Brain microvascular endothelial cell (primary cell): ENCODE results near the gene MYMK.

Source experiments
- DNase-seq: peaks from one replicate; pipeline ENCODE4 v3.0.0-alpha.2; 2020
- H3K27ac ChIP-seq: fragments of 250-450 bp; sonication (Bioruptor Pico); 2 replicates; pipeline ENCODE4 v1.5.1; 2020; ENCODE audit warnings: mild to moderate bottlenecking, moderate library complexity
- H3K27me3 ChIP-seq: fragments of 250-450 bp; sonication (Bioruptor Pico); replicated peaks from 2 replicates; pipeline ENCODE4 v1.5.1; 2020; ENCODE audit warnings: mild to moderate bottlenecking
- H3K36me3 ChIP-seq: fragments of 250-450 bp; sonication (Bioruptor Pico); replicated peaks from 2 replicates; pipeline ENCODE4 v1.5.1; 2020; ENCODE audit warnings: mild to moderate bottlenecking
- H3K4me3 ChIP-seq: 2 replicates; pipeline ENCODE4 v1.5.1; 2011; ENCODE audit warnings: low read depth, mild to moderate bottlenecking, control low read depth, low read length, moderate library complexity
- in situ Hi-C: cut with HindIII; loops from 2 replicates; pipeline ENCODE4 v1.10.0; 2017; ENCODE audit warnings: low sequenced_read_pairs, low pct_ligation_motif_present
- TF ChIP-seq, protein P1 (sequence below): IDR thresholded peaks from 2 replicates; pipeline ENCODE4 v1.5.1; 2011; ENCODE audit warnings: low read depth, mild to moderate bottlenecking, moderate library complexity, low read length, control low read depth, inconsistent platforms; ENCODE audit errors: missing control alignments

Gene MYMK

DNA sequence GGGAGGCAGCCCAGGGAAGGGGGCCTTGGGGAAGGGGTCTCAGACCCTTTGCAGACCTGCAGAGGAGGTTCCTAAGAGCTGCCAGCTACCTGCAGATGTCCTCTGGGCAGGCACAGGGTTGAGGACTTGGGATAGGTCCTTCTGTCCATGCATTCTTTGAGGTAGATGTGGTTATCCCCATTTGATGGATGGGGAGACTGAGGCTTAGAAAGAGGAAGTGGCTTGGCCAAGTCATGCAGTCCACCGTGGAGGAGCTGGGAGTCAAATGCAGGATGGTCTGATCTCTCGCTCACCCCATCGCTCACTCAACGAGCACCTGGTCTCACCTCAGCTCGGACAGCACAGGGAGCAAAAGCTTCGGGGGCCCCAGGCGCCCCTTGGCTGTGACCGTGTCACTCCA is 30.0 kb upstream of the MYMK start:
- H3K27me3 ChIP-seq = no peaks in the 10 kb centered on the region
- TF ChIP-seq, protein P1, sequence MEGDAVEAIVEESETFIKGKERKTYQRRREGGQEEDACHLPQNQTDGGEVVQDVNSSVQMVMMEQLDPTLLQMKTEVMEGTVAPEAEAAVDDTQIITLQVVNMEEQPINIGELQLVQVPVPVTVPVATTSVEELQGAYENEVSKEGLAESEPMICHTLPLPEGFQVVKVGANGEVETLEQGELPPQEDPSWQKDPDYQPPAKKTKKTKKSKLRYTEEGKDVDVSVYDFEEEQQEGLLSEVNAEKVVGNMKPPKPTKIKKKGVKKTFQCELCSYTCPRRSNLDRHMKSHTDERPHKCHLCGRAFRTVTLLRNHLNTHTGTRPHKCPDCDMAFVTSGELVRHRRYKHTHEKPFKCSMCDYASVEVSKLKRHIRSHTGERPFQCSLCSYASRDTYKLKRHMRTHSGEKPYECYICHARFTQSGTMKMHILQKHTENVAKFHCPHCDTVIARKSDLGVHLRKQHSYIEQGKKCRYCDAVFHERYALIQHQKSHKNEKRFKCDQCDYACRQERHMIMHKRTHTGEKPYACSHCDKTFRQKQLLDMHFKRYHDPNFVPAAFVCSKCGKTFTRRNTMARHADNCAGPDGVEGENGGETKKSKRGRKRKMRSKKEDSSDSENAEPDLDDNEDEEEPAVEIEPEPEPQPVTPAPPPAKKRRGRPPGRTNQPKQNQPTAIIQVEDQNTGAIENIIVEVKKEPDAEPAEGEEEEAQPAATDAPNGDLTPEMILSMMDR = no peak
- no peak overlapping the region for H3K4me3 ChIP-seq
- no peaks in the 10 kb centered on the region for H3K36me3 ChIP-seq
- in situ Hi-C loops = no loop called here
- no peak overlapping the region for H3K27ac ChIP-seq
- no peak for DNase-seq

DNA sequence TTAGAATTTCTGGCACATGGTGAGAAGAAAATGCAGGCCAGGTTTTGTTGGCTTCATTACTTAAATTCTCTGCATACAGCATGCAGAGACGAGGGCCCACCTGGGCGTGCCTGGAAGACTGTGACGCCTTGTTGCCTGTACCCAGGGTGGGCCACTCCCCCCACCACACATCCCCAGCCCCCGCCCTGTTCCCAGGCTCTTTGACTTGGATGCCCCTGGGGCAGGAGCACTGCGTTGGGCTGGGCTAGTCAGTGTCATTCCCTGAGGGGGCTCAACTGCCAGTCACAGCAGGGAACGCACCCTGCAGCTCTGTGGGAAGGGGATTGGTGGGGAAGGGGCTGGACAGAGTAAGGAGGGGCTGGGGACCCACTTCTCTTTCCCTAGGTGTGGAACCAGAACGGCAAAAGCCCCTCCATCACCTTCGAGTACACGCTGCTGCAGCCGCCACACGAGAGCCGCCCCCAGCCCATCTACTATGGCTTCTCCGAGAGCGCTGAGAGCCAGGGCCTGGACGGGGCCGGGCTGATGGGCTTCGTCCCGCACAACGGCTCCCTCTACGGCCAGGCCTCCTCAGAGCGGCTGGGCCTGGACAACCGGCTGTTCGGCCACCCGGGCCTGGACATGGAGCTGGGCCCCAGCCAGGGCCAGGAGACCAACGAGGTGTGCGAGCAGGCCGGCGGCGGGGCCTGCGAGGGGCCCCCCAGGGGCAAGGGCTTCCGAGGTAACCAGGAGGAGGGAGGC is 29.4 kb upstream of the MYMK start:
- TF ChIP-seq, protein P1 = no peak
- Histone ChIP-seq H3K4me3 (no peak overlapping the region), H3K27me3 (no peaks in the 10 kb centered on the region), H3K36me3 (no peaks in the 10 kb centered on the region), H3K27ac (no peak overlapping the region)
- no peak for DNase-seq
- in situ Hi-C loops = no loop called here

DNA sequence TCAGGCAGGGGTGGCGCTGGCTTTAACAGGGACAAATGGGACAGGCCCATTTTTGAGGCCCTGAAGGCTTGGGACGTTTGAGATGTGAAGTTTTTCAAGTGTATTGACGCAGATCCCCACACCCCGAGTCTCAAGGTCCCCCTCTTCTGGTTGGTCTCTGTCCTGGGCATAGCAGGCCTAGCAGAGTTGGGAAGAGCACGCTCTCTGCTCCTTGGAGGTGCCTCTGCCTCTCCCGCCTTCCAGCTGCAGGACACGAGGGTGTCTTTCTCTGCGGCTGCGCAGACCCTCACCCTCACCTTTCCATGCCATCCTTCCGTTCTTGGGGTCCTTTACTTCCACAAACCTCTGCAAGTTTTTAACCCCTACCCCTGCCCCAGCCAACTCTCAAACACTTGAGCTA is 28.4 kb upstream of the MYMK start:
- in situ Hi-C loops = no loop called here
- no peak overlapping the region for H3K27ac ChIP-seq
- DNase-seq = no peak
- TF ChIP-seq, protein P1 = no peak
- no peaks in the 10 kb centered on the region for H3K36me3 ChIP-seq
- H3K27me3 ChIP-seq = no peaks in the 10 kb centered on the region
- no peak overlapping the region for H3K4me3 ChIP-seq

DNA sequence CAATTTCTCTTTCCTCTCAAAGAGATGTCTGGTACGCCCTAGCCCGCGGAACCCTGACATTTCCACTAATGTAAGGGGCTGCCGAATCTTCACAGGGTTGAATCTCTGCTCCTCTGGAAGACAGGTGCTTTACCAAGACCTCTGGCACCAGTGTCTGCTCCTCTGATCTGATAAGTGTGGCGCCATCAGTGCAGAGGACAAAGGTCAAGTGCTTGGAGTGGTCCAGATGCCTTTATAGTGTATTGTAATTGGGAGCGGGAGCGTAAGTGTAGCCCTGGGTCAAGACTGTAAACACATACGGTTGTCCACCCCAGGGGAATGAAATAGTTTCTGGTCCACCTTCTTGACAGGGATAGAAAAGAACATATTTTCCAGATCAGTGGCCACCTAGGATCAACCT is 27.5 kb upstream of the MYMK start:
- Histone ChIP-seq H3K4me3 (no peak overlapping the region), H3K27ac (no peak overlapping the region), H3K27me3 (no peaks in the 10 kb centered on the region), H3K36me3 (no peaks in the 10 kb centered on the region)
- DNase-seq = no peak
- TF ChIP-seq, protein P1 = no peak
- in situ Hi-C loops = no loop called here

DNA sequence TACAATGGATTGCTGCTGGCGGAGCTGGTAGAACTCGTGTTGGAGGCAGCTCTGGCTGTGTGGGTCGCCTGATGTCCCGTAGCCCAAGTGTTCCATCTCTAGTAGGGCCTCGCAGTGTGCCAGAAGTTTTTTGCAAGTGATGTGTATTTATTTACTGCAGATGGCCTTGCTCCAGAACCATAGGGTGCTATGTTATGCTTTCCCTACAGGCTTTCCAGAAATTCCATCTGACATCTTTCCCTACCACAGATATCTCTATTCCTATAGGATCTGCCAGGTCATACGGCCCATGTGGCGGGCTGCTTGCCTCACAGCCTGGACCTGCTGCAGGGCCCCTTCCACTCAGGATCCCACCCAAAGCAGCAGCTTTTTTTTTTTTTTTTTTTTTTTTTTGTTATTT is 26.7 kb upstream of the MYMK start:
- Histone ChIP-seq H3K36me3 (no peaks in the 10 kb centered on the region), H3K27me3 (no peaks in the 10 kb centered on the region), H3K27ac (no peak overlapping the region), H3K4me3 (no peak overlapping the region)
- TF ChIP-seq, protein P1 = no peak
- no peak for DNase-seq
- in situ Hi-C loops = no loop called here

DNA sequence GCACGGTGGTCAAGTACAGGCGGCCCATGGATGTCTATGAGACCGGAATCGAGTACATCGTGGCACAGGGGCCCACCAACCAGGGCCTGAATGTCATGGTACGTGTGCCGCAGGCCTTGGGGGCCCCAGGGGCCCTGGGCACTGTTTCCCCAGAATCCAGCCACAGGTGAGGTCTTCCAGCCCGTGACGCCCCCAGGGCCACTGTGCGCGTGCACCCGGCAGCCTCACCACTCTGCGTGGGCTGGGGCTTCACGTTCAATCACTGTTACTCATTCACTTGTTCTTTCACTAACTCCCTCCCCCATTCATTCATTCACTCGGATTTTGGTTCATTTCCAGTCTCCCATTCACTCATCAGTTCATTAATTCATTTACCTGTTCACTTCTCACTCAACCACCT is 22.4 kb upstream of the MYMK start:
- in situ Hi-C loops = no loop called here
- no peak overlapping the region for H3K27ac ChIP-seq

More for the DNA sequence above, 22.4 kb upstream of the MYMK start:
- TF ChIP-seq, protein P1 = no peak
- no peaks in the 10 kb centered on the region for H3K27me3 ChIP-seq
- no peak for DNase-seq
- H3K36me3 ChIP-seq = no peaks in the 10 kb centered on the region
- no peak overlapping the region for H3K4me3 ChIP-seq
